Measurements from ENCODE around the gene FAM83D.

The FAM83D gene

GRCh38 chr20:38999217-38999616 is 73.0 kb downstream of the FAM83D start:
- no peak for DNase-seq (ENCODE audit: low read depth in 2 of 2)

GRCh38 chr20:38999965-39000910 is 74.0 kb downstream of the FAM83D start:
- no peak for DNase-seq (ENCODE audit: low read depth in 2 of 2)
